Vagina (tissue), 2 donors: Measurements from ENCODE around the gene CCSER1. TPM values are rescaled to one million over a fixed set of nuclear protein-coding genes. Genes with fewer than 3 reads are reported as not detected.

ENCODE experiments used
- DNase-seq, 2 donors: peaks; one replicate each; pipeline ENCODE4 v3.0.0-alpha.2; 2017; ENCODE audit errors: extremely low spot score in 2 of 2
- H3K27ac ChIP-seq: fragments of 200-600 bp; sonication (generic); one replicate; pipeline ENCODE4 v1.5.1; 2019
- H3K27me3 ChIP-seq: fragments of 200-600 bp; sonication (generic); one replicate; pipeline ENCODE4 v1.5.1; 2019
- H3K36me3 ChIP-seq, 2 donors: fragments of 200-600 bp; sonication (generic); one replicate each; pipeline ENCODE4 v1.5.1; 2017 to 2019
- H3K4me1 ChIP-seq: fragments of 200-600 bp; sonication (generic); one replicate; pipeline ENCODE4 v1.5.1; 2019
- H3K4me3 ChIP-seq, 2 donors: fragments of 200-600 bp; sonication (generic); 1 replicate in 1 of 2; 2 replicates in 1 of 2; pipeline ENCODE4 v1.5.1; 2016 to 2019
- H3K9me3 ChIP-seq: fragments of 200-600 bp; sonication (generic); one replicate; pipeline ENCODE4 v1.5.1; 2019
- CTCF ChIP-seq, 3 experiments: fragments of 450-650 bp in 2 of 3; fragments of 200-600 bp in 1 of 3; sonication (generic) in 1 of 3; IDR thresholded peaks; one replicate each; pipeline ENCODE4 v1.5.1; 2017 to 2019; ENCODE audit warnings: antibody characterized with exemption in 3 of 3, mild to moderate bottlenecking in 2 of 3, moderate library complexity in 2 of 3
- POLR2A ChIP-seq, 2 donors: fragments of 450-650 bp; IDR thresholded peaks; one replicate each; pipeline ENCODE4 v1.6.1; 2017; ENCODE audit warnings: antibody characterized with exemption in 2 of 2, mild to moderate bottlenecking in 2 of 2, moderate library complexity in 2 of 2
- POLR2AphosphoS5 ChIP-seq, 2 donors: sonication (generic); formaldehyde crosslinking; IDR thresholded peaks; one replicate each; pipeline ENCODE4 v1.9.0; 2017; ENCODE audit warnings: antibody characterized with exemption in 2 of 2, mild to moderate bottlenecking in 2 of 2, low read depth in 1 of 2; ENCODE audit not compliant: insufficient read depth in 1 of 2
- intact Hi-C: fragments of 100-400 bp; cut with DNase I; formaldehyde crosslinking; loops from one replicate; pipeline ENCODE4 v1.15.1; 2023
- total RNA-seq: library from RNA; depleted of rRNA; stranded (reverse); fragments of >200 nt; gene quantifications from one replicate; pipeline ENCODE4 v1.2.3, GENCODE V29; 2016

The CCSER1 gene
- total RNA-seq, 1 donor from 2014 or later, result 8.1 TPM

GRCh38 chr4:90211174-90211573, 84.0 kb downstream of the CCSER1 start:
- H3K27me3 ChIP-seq, result no peaks in the 10 kb centered on the region
- H3K4me1 ChIP-seq, result no peaks in the 10 kb centered on the region
- intact Hi-C loops, result no loop called here
- no peak for TF ChIP-seq POLR2A (IDR thresholded peaks at IDR 0.05)
- no peak for TF ChIP-seq POLR2AphosphoS5 (IDR thresholded peaks at IDR 0.05; ENCODE audit: insufficient read depth in 1 of 2, low read depth in 1 of 2)
- no peak for TF ChIP-seq CTCF (IDR thresholded peaks at IDR 0.05)
- H3K27ac ChIP-seq, result no peak overlapping the region
- no peak overlapping the region for H3K4me3 ChIP-seq
- no peaks in the 10 kb centered on the region for H3K36me3 ChIP-seq
- H3K9me3 ChIP-seq, result no peaks in the 10 kb centered on the region
- no peak for DNase-seq

- TF ChIP-seq CTCF (IDR thresholded peaks at IDR 0.05) (no peak), POLR2AphosphoS5 (IDR thresholded peaks at IDR 0.05; ENCODE audit: insufficient read depth in 1 of 2, low read depth in 1 of 2) (peak in 1 of 2 donors; percentile 40), POLR2A (IDR thresholded peaks at IDR 0.05) (no peak)
- no peaks in the 10 kb centered on the region for H3K9me3 ChIP-seq
- no peaks in the 10 kb centered on the region for H3K36me3 ChIP-seq
- no peak overlapping the region for H3K4me3 ChIP-seq
- intact Hi-C loops, result no loop called here
- no peak for DNase-seq
- no peak overlapping the region for H3K27ac ChIP-seq
- H3K27me3 ChIP-seq, result no peaks in the 10 kb centered on the region
- no peaks in the 10 kb centered on the region for H3K4me1 ChIP-seq
Observed at GRCh38 chr4:90215286-90215685, 88.1 kb downstream of the CCSER1 start.

GRCh38 chr4:90219822-90220221, 92.6 kb downstream of the CCSER1 start:
- Histone ChIP-seq H3K36me3 (no peaks in the 10 kb centered on the region), H3K27ac (no peak overlapping the region), H3K4me1 (no peaks in the 10 kb centered on the region), H3K27me3 (no peaks in the 10 kb centered on the region), H3K4me3 (no peak overlapping the region), H3K9me3 (no peaks in the 10 kb centered on the region)
- TF ChIP-seq CTCF (IDR thresholded peaks at IDR 0.05) (no peak), POLR2A (IDR thresholded peaks at IDR 0.05) (no peak), POLR2AphosphoS5 (IDR thresholded peaks at IDR 0.05; ENCODE audit: insufficient read depth in 1 of 2, low read depth in 1 of 2) (no peak)
- no peak for DNase-seq
- intact Hi-C loops, result no loop called here

GRCh38 chr4:90220459-90220858, 93.3 kb downstream of the CCSER1 start:
- no peak for DNase-seq
- no peaks in the 10 kb centered on the region for H3K36me3 ChIP-seq
- no peaks in the 10 kb centered on the region for H3K9me3 ChIP-seq
- H3K27ac ChIP-seq, result no peak overlapping the region
- no peaks in the 10 kb centered on the region for H3K4me1 ChIP-seq
- no peak for TF ChIP-seq POLR2AphosphoS5 (IDR thresholded peaks at IDR 0.05; ENCODE audit: insufficient read depth in 1 of 2, low read depth in 1 of 2)
- TF ChIP-seq POLR2A (IDR thresholded peaks at IDR 0.05), result no peak
- no peak for TF ChIP-seq CTCF (IDR thresholded peaks at IDR 0.05)
- no peaks in the 10 kb centered on the region for H3K27me3 ChIP-seq
- no peak overlapping the region for H3K4me3 ChIP-seq
- intact Hi-C loops, result no loop called here

GRCh38 chr4:90226734-90227133, 99.5 kb downstream of the CCSER1 start:
- intact Hi-C loops, result no loop called here
- H3K4me3 ChIP-seq, result no peak overlapping the region
- TF ChIP-seq CTCF (IDR thresholded peaks at IDR 0.05) (no peak), POLR2A (IDR thresholded peaks at IDR 0.05) (no peak), POLR2AphosphoS5 (IDR thresholded peaks at IDR 0.05; ENCODE audit: insufficient read depth in 1 of 2, low read depth in 1 of 2) (no peak)

More at GRCh38 chr4:90226734-90227133, 99.5 kb downstream of the CCSER1 start:
- Histone ChIP-seq H3K27ac (no peak overlapping the region), H3K4me1 (no peaks in the 10 kb centered on the region), H3K9me3 (no peaks in the 10 kb centered on the region), H3K27me3 (no peaks in the 10 kb centered on the region), H3K36me3 (no peaks in the 10 kb centered on the region)
- no peak for DNase-seq
